ENCODE data around the gene MARCHF6. TPM values are rescaled to one million over a fixed set of nuclear protein-coding genes. Genes with fewer than 3 reads are reported as not detected.

The MARCHF6 gene
- total RNA-seq, 4 donors from 2014 or later, result 76.5 to 121 (median 92.9) TPM

DNA sequence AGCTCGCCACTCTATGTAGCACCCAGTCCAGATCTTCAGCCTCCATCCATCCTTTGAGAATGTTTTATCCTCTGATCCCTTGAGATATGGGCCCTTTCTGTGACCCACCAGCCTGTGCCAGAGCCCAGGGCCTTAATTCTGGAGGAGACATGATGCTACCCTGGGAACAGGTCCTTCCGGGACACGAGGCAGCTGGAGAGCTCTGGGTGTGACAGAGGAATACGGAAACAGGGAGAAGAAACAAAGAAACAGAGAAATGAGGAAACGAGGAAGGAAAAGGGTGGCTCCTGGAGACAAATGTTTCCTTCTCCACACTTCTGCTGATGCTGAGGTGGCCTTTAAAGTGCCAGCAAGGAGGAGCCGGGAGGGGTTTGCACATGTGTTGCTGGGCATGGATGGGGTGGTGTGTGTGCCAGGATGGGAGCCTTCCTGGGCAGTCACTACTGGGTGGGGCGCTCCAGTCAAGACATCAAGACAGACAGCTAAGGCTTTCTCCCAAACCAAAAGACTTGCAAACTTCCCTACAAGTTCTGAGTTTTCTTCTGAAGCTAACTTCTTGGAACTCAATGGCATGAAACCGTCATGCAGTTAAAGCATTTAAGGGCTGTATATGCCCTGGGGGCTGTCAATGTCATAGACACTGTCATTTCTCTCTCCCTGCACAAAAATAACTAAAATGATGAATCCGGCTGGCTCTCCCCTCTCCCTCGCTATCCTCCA lies 22.8 kb upstream of the MARCHF6 start:
- 55% methylated on average over 10 of the region's 10 CpGs for WGBS
- no peaks in the 10 kb centered on the region for H3K36me3 ChIP-seq
- no peak for TF ChIP-seq POLR2A (IDR thresholded peaks at IDR 0.05; ENCODE audit: low read depth)
- TF ChIP-seq, protein P1, sequence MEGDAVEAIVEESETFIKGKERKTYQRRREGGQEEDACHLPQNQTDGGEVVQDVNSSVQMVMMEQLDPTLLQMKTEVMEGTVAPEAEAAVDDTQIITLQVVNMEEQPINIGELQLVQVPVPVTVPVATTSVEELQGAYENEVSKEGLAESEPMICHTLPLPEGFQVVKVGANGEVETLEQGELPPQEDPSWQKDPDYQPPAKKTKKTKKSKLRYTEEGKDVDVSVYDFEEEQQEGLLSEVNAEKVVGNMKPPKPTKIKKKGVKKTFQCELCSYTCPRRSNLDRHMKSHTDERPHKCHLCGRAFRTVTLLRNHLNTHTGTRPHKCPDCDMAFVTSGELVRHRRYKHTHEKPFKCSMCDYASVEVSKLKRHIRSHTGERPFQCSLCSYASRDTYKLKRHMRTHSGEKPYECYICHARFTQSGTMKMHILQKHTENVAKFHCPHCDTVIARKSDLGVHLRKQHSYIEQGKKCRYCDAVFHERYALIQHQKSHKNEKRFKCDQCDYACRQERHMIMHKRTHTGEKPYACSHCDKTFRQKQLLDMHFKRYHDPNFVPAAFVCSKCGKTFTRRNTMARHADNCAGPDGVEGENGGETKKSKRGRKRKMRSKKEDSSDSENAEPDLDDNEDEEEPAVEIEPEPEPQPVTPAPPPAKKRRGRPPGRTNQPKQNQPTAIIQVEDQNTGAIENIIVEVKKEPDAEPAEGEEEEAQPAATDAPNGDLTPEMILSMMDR (IDR thresholded peaks at IDR 0.05), result no peak
- no peak for TF ChIP-seq POLR2AphosphoS5 (IDR thresholded peaks at IDR 0.05)
- TF ChIP-seq EP300 (IDR thresholded peaks at IDR 0.05), result no peak
- H3K27me3 ChIP-seq, result no peaks in the 10 kb centered on the region
- intact Hi-C loops (cut with DNase I), result no loop called here
- no peak for DNase-seq (ENCODE audit: extremely low spot score)
- H3K4me1 ChIP-seq, result peaks cover 46 to 55% (median 53%) of the 10 kb centered on the region in 4 donors
- H3K9me3 ChIP-seq, result no peaks in the 10 kb centered on the region
- H3K27ac ChIP-seq (replicated peaks in 1 of 4), result peak overlapping the region; percentile 54 to 65 (median 60)
- no peak overlapping the region for H3K4me3 ChIP-seq

DNA sequence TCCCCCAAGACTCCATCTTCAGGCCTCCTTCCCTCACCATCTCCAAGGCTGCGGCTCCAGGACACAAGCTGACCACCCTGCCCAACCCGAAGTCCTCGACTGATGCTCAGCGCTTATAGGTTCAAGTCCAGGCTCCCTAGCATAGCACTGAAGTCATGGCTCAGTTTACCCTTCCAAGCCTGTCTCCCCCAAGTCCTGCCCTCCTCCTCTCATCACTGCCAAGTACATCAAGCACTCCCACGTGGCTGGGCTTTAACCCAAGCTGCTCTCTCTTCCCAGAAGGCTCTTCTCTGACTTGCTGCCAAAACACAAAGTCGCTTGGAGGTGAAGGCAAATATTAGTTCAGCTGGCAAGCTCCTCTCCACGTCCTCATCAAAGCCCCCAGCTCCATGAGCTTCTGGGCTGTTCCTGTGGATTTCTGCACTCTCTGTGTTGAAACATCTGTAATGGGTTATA lies 22.1 kb upstream of the MARCHF6 start:
- intact Hi-C loops (cut with DNase I), result no loop called here
- no peak for DNase-seq (ENCODE audit: extremely low spot score)
- WGBS, result 54% methylated on average over 7 of the region's 7 CpGs
- peaks cover 46 to 55% (median 53%) of the 10 kb centered on the region in 4 donors for H3K4me1 ChIP-seq
- no peaks in the 10 kb centered on the region for H3K27me3 ChIP-seq
- no peak overlapping the region for H3K4me3 ChIP-seq
- peak in 1 of 2 donors; percentile 76 for TF ChIP-seq POLR2AphosphoS5 (IDR thresholded peaks at IDR 0.05)
- TF ChIP-seq, protein P1 (IDR thresholded peaks at IDR 0.05), result no peak
- H3K9me3 ChIP-seq, result no peaks in the 10 kb centered on the region
- H3K36me3 ChIP-seq, result no peaks in the 10 kb centered on the region
- peak overlapping the region; percentile 54 to 65 (median 60) for H3K27ac ChIP-seq (replicated peaks in 1 of 4)

DNA sequence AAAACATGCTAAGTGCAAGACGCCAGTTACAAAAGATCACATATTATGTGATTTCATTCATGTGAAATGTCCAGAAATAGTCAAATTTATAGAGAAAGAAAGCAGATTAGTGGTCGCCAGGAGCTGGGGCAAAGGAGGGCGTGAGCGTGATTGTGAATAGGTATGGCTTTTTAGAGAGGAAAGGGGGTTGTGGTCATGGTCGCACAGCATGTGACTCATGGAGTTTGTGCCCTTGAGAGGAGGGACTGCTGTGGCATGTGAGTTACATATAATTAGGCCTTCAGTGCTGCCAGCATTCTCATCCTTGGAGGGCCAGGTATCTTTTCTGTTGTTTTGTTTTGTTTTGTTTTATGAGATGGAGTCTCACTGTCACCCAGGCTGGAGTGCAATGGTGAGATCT lies 21.2 kb upstream of the MARCHF6 start:
- H3K4me3 ChIP-seq, result no peak overlapping the region
- no peaks in the 10 kb centered on the region for H3K36me3 ChIP-seq
- no peak for TF ChIP-seq POLR2AphosphoS5 (IDR thresholded peaks at IDR 0.05)
- TF ChIP-seq, protein P1 (IDR thresholded peaks at IDR 0.05), result no peak
- TF ChIP-seq POLR2A (IDR thresholded peaks at IDR 0.05; ENCODE audit: low read depth), result no peak
- TF ChIP-seq EP300 (IDR thresholded peaks at IDR 0.05), result no peak
- intact Hi-C loops (cut with DNase I), result no loop called here
- 93% methylated on average over 5 of the region's 5 CpGs for WGBS
- peaks cover 46 to 55% (median 53%) of the 10 kb centered on the region in 4 donors for H3K4me1 ChIP-seq
- peak overlapping the region in 1 of 4 donors; percentile 8 for H3K27ac ChIP-seq (replicated peaks in 1 of 4)
- peak; percentile 89 for DNase-seq (ENCODE audit: extremely low spot score)
- no peaks in the 10 kb centered on the region for H3K27me3 ChIP-seq
- no peaks in the 10 kb centered on the region for H3K9me3 ChIP-seq

DNA sequence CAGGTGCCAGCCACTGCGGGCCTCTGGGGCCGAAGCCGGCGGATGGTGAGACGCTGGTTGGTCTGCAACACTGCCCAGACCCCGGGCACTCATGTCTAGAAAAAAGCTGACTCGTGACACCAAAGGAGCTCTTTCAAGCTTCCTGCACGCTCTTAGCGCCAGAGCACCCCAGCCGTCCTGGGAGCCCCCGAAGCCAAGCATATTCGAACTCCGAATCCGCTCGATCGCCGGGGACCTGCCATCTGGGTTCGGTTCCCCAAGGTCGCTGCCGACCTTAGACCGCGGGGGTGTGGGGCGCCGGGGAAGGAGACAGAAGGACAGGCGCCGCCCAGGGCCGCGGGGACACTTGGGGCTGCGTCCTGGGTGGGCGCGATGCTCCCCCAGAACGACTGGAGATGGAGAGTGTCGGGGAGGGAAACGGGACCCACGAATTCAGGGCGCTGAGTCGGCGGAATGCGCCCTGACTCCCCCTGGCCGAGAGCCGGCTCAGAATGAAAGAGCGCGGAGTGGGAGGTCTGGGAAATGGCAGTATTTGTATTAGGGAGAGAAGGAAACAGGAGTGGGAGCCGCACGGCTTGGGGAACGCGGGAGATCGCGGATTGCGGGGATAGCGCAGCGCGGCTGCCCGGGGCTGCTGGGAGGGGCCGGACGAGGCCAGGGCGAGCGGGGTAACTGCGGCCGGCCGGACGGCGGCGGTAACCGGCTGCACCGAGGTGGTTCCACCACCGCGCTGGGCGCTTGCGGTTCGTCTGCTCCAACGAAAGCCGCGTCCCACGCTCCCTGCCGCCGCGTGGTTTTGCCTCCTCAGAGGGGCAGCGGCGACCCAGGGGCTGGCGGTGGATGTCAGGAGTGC lies 20.1 kb upstream of the MARCHF6 start:
- H3K4me1 ChIP-seq, result peaks cover 46 to 55% (median 53%) of the 10 kb centered on the region in 4 donors
- WGBS, result 9% methylated on average over 67 of the region's 81 CpGs
- intact Hi-C loops (cut with DNase I), result no loop called here
- H3K27me3 ChIP-seq, result no peaks in the 10 kb centered on the region
- H3K36me3 ChIP-seq, result no peaks in the 10 kb centered on the region
- H3K9me3 ChIP-seq, result no peaks in the 10 kb centered on the region
- peak overlapping the region; percentile 57 to 81 (median 70) for H3K4me3 ChIP-seq
- TF ChIP-seq, protein P1 (IDR thresholded peaks at IDR 0.05), result peak in 2 of 3 experiments; percentile 33 to 35
- no peak for TF ChIP-seq EP300 (IDR thresholded peaks at IDR 0.05)
- peak; percentile 84 for DNase-seq (ENCODE audit: extremely low spot score)
- peak overlapping the region in 3 of 4 donors; percentile 11 to 64 (median 53) for H3K27ac ChIP-seq (replicated peaks in 1 of 4)
